ENCODE results near the gene CHID1.

The CHID1 gene

DNA sequence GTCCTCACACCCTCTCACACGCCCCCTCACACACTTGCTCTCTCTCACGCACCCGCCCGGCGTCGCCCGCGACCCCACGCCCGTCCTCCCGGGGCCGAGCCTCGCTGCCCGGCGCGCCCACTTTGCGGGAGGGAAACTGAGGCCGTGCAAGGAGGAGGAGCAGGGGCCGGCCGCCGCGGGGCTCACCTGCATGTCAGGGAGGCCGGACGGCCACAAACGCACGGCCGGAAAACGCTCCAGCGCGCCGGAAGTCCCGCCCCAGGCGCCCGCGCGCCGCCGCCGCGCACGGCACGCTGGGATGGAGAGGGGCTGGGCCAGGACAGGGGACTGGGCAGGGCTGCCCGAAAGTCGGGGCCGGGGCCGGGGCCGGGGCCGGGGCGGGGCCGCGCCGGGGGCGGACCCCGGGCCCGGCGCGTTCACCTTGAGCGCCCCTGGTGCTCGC is at the start of gene CHID1:
CHID1 (minus strand) TSS at position 222 of the 442 bp plus-strand sequence. CDS start 5,994 bp downstream, outside the sequence.
- DNase-seq = peak; percentile 94

DNA sequence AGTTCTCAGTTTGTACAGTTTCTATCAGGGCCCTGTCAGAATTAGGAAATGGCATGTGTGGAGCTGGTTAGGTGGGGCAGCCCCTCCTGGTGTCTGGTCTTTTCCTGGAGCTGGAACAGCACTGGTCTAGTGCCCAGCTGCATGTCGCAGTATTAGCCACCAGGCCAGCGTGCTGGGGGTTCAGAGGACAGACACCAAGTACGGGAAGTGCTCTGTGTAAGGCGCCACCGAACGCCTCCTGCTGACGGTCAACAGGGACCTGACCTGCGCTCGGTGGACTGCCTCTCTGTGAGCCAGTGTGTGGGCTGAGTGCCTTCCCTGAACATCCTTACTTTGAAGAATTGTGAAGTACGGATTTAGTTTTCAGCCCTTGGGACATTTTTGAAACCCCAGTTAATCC is 49.0 kb upstream of the CHID1 start:
- DNase-seq = no peak

DNA sequence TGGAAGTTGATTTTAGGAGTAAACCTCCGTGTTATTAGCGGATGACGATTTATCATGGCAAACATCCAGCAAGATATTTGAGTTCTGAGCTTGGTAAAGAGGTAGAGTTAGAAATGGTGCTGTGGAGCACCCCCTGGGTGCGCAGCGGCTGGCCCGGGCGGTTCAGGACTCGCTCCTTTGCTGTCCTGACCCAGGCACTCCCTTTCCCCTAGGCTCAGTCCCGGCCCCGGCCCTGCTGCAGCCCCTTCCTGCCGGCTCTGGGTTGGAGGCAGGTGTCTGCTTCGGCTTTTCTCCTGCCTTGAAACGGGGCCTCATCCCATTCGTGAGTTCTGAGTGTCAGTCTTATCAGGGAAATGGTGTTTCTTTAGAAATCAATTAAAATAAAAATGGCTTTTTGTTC is 48.4 kb upstream of the CHID1 start:
- no peak for DNase-seq

DNA sequence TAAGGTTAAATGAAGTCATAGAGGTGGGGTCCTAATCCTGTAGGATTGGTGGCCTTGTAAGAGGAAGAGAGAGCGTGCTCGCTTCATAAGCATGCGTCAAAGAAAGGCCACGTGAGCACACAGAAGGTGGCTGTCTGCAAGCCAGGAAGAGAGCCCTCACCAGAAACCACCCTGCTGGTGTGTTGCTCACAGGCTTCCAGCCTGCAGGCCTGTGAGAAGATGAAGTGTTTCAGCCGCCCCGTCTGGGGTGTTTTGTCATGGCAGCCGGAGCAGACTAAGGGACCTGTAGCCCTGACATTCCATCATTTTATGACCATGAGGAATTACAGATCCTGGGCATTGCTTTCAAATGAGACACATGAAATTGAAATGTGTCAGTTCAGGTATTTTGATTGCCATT is 47.5 kb upstream of the CHID1 start:
- DNase-seq = no peak

DNA sequence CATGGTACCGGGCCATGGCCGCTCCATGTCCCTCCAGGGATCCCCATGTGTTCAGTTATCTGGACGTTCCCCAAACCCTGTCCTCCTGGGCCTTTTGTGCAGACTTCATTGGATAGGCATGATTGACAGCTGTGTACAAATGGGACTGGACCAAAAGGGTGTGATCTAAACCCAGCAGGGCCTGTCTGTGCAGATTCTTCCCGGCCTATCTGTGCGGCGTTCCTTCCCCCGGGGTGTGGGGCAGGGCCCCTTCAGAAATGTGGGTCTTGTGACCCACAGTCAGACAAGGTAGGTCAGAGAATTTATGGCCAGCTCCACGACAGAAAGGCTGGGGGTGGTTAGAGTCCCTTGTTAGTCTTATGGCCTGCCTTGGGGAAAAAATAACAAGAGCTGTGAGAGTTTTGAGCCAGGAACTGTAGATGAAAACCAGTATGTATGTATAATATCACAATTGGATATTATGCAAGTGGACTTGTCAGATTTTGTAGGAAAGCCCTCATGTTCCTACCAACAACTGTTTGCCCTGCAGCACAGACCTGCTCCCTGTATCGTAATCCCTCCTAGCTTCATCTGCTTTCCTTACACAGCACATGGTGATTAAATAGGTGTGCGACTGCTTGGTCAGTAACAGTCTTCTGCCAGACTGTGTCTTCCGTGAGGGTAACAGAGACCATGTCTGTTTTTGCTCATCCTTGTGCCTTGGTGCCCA is 46.8 kb upstream of the CHID1 start:
- DNase-seq = no peak

DNA sequence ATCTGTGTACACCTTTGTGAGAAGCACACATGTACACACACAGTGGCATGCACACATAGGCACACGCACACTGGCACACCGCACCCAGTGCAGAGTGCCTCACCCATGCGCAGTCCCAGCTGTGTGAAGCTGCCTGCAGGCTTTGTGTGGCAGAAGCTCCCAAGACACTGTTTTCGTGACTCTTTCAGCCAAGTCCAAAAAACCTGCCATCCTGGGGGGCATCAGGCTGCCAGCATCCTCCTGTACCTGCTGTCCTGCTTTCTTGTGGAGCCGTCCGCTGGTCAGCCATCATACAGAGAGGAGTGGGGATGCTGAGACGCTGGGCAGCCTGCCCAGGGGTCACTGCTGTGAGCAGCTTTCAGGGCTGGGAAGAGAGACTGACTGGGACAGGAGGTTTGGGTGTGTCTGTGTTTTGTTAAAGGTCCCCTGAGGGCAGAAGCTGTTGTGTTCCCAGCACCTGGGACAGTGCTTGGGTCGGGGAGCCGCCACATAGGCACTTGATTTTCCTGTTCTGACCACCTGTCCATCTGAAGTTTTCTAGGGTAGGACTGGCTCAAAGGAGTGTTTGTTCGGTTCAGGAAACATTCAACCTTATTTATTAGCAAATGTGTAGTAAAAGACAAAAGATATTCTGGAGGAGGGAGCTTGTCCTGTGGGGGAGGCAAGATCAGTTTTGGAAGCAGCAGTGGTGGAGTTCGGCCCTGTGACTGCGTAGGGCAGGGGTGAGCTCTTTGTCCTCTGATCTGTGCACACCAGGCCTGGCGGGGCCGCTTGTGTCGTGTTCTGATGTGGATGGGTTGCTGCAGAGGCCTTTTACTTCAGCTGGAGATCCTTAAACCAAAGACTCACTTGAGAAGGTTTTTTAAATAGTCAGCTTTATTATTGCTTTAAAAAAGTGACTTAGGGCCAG is 44.8 kb upstream of the CHID1 start:
- no peak for DNase-seq

DNA sequence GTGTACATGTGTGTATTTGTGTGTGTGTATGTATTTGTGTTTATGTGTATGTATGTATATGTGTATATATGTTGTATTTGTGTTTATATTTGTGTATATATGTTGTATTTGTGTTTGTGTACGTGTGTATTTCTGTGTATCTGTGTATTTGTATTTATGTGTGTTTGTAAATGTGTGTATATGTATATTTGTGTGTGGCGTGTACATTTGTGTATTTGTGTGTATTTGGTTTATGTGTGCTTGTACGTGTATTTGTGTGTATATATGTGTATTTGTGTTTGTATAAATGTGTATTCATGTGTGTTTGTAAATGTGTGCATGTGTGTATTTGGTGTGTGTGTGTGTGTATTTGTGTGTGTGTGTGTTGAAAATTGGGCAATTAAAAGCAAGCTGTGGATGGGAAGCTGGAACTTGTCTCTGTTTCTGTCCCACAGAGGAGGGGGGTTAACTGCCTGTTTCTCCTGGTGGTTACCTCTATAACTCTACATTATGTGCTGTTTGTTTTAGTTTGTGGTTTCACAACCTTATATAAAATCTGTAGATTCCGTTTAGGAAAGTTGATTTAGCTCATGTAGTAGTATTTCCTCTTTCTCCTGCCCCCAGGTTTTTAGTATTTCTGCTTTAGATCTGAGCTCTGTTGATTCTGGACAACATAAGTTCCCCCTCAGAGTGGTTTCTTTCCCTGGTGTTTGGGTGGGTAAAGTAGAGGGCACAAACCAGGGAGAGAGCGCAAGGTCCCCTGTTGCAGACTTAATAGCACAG is 44.0 kb upstream of the CHID1 start:
- DNase-seq = peak; percentile 49

DNA sequence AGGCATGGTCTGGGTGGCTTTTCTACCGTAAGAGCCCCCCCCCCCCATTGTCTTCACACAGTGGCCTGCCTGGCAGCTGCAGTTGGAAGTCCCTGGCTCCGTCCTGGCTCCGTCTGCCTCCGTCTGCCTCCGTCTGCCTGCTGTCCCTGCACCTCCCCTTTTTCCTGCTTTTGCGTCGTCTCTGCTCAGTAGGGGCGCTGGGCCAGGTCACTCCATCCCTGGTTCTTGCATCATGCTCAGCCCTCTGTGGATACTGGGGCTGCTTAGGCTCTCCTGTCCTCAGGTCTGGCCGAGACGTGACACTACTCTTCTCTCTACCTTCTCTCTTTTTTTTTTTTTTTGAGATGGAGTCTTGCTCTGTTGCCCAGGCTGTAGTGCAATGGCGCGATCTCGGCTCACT is 42.9 kb upstream of the CHID1 start:
- no peak for DNase-seq

DNA sequence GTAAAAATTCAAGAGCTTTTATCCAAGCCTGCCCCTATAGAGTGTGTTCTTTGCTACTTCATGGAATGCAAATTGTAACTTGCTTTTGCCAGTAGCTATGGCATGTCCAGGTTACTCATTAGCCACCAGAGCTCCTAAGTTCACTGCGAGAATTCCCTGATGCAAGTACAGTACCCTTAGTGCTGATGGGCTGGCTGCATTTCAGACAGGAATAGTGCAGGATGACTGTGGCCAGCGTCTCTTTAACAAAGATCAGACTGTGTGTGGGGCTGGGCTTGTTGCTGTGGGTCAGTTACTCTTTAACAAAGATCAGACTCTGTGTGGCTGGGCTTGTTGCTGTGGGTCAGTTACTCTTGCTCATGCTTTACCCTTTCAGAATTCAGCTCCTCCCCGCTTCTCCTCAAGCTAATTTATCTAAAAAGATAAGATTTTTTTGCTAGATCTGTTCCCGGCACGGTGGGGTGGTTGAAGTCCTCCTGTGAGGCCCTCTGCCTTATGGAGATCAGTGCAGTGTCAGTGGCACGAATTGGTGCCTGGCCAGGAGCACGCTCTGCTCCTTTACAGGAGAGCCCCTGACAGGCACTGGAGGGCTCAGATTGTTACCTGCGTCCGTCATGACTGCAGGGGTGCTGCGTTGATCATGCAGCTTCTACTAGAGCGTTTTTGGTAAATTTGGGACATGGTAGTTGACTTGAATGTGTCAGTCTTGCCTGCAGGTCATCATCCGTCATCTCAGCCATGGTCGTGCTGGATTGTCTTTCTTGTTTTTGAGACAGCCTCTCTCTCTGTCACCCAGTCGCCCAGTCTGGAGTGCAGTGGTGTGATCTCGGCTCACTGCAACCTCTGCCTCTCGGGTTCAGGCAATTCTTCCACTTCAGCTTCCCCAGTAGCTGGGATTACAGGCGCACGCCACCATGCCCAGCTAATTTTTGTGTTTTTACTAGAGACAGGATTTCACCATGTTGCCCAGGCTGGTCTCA is 42.1 kb upstream of the CHID1 start:
- no peak for DNase-seq

DNA sequence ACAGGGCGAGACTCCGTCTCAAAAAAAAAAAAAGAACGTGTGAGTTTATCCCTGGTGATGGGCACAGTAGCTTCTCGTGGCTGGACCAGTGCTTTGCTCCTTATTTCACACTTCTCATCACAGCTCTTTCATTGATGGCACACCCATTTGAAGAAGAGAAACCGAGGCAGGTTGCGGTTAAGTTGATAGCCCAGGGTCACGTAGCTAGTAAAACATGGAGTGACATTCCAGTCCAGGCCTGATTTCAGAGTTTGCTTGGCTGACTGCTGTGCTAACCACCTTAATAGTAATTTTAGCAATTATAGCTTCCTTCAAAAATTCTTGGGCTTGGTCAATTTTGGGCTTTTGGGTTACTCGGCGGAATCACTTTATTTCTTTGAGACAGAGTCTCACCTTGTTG is 40.9 kb upstream of the CHID1 start:
- no peak for DNase-seq

DNA sequence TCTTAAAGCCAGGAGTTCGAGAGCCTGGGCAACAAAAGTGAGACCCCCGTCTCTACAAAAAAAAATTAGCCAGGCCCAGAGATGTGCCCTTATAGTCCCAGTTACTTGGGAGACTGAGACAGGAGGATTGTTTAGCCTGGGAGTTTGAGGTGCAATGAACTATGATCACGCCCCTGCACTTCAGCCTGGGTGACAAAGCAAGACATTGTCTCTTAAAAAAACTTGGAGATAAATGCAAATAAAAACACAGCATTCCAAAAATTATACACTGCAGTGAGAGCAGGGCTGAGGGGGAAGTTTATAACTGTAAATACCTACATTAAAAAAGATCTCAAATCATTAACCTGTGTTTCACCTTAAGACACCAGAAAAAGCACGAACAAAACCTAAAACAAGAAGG is 37.1 kb upstream of the CHID1 start:
- DNase-seq = no peak

DNA sequence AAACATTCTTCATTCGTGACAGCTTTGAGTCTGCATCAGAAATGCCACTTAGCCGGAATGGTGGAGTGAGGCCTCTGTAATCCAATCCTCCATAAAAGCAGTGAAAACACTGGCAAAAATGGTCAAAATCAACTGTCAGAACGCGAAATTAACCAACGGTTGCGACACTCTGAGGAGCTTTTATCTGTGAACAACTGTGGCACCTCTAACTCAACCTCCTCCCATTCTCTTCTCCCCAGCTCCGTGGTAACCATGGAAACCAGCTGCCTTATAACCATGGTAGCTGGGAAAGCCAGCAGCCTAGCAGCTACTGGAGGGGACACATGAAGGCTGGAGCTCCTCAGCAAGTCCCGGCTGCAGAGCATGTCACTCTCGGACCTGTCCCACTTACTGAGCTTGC is 35.4 kb upstream of the CHID1 start:
- DNase-seq = peak; percentile 83

DNA sequence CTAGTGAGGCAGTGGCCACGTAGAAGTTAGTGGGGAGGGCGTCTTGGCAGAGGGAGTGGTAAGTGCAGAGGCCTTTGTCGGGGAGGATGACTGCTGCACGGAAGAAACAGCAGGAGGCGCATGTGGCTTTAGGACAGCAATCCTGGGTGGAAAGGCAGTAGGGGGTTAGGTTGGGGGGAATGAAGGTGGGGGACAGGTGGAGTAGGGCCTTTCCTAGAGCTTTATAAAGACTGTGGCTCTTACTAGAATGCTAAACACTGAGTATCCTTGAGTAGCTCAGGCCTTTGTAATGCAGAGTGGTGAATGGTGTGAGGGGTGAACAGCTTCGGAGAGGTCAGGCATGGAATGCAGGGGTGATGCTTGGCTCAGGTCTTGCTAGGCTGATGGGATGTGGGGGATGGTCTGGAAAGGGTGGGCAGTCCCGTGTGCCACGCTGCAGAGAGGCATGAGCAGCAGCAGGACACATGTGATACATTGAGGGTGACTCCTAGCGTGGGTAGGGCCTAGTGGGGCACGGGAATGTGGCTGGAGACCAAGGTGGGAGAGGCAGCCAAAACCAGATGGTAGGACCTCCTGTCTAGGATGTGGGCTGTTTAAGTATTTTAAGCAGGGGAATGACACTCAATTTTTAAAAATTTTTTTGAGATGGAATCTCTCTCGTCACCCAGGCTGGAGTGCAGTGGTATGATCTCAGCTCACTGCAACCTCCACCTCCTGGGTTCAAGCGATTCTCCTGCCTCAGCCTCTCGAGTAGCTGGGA is 34.3 kb upstream of the CHID1 start:
- DNase-seq = no peak

DNA sequence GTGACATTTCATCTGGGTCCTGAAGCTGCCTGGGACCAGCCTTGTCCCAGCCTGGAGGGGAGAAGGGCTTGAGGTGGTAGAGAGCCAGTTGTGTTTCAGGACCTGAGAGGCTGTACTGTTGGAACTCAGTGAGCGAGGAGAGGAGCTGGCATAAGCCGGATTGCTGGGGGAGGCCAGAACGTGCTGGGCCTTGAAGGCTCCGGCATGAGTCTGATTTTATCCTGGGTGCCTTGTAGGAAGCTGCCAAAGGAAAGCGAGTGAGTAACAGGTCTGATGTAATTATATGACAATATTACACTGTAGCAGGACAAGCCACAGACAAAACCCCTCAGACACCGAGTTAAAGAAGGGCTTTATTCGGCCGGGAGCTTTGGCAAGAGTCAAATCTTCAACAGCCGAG is 32.2 kb upstream of the CHID1 start:
- DNase-seq = no peak

DNA sequence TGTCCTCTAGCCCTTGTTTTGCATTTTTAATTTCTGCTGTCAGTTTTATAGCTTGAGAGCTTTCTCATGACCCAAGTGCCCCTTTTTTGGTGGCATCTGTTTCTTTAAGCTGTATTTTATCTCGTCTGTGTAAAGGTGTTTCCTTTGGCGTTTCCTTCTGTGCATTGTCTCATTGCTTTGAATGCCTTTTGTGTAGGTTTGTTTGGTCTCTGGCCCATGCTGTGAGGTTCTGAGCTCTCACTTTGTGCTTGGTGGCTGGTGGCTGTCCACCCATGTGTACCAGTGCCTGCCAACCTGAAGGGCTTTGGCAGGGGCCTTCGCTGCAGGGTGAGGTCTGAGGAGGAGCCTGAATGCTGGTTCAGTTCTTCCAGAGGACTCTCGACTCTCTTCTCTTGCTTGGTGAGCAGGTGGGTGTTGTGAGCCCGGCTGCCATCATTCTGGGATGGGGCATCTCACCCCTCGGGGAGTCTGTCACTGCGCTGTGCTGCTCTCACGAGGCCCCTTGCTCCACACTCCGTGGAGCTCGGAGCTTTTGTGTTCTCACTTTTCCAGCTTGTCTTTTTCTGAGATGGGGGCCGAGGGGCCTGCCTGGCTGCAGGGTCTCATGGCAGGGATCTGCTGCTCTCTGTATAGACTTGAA is 30.0 kb upstream of the CHID1 start:
- peak; percentile 42 for DNase-seq

DNA sequence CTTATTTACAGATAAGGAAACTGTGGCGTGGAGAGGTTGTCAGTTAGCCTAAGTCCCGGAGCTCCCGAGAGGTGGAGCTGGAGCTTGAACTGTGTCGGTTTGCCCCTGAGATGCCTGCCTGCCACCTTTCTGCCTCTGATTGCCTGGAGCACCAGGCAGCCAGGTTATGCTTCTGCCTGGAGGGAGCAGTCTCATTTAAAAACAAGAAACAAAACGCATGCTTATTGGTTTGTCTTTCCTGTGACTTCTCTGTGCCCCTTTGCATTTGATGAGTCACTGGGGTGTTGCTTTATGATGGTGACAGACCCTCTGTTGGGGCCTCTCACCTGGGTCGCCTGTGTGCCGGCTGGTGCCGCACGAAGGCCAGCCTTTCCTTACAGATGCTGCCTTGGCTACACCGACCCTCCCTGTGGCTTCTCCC is 27.2 kb upstream of the CHID1 start:
- peak; percentile 61 for DNase-seq

DNA sequence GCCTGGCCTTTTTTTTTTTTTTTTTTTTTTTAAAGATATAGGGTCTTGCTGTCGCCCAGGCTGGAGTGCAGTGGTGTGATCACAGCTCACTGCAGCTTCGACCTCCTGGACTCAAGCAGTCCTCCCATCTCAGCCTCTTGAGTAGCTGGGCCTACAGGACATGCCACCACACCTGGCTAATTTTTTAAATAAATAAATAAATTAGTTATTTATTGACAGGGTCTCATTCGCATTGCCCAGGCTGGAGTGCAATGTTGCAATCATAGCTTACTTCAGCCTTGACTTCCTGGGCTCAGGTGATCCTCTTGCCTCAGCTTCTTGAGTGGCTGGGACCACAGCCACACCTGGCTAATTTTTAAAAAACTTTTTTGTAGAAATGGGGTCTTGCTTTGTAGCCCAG is 25.6 kb upstream of the CHID1 start:
- no peak for DNase-seq

DNA sequence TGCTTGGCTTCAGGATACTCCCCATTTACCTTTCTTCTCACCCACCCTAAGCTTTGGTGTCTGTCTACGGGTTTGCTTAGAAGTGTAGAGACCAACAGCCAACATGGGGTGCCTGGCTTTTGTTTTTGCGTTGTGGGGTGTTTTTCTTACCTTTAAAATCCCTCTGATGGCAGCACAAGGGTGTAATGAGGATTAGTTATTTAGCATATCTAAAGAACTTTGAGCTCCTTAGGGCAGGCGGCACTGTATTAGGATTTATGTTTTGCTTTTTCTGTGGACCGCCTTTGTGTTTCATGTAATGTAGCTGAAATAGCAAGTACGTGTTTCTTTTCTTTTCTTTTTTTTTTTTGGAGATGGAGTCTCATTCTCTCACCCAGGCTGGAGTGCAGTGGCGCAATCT is 23.9 kb upstream of the CHID1 start:
- DNase-seq = no peak

DNA sequence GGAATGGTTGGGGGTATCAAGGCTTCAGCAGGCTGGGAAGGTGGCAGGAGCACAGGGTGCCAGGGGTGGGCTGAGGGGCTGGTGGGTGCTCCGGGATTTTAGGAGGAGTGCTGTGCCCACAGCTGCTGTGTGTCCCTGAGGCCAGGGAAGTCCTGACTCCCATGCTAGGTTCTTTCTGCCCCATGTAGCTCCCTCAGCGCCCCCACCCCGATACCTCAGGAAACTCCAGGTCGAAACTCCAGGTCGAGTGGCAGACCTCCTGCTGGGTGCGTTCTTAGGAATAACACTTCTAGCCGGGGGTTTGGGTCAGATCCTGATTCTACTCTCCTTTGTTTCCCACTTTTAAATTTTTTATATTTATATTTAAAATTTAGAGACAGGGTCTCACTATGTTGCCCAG is 23.3 kb upstream of the CHID1 start:
- no peak for DNase-seq

DNA sequence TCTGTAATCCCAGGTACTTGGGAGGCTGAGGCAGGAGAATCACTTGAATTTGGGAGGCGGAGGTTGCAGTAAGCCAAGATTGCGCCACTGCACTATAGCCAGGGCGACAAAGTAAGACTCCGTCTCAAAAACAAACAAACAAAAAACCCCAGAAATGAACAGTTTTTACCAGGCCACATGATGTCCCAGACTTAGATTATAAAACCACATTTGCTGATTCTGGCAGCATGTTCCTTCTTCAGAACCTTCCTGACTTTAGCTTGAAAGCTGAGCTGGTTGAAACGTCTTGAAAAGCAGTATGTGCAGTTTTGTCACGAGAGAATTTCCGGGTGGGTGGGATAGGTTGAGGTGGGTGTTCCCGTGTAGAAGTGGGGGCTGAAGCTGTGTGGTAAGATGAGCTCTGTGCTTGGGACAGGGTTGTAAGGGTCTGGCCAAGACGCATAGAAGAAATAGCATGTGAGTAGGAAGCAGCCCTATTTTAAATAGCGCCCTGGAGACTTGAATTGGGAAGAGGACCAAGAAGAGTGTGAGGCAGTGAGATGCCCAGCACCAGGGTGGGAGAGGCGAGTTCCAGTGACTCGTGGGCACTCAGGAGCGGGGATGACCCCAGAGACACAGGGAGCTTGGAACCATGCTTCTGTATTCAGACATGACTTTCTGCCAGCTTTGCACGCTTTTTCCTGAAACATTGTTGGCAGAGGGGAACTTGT is 22.7 kb upstream of the CHID1 start:
- DNase-seq = peak; percentile 84

Data from hematopoietic multipotent progenitor cell treated with erythropoietin and hydrocortisone succinate and interleukin-3 and kit ligand, for 4 days (in vitro differentiated cells).